ENCODE results near the gene DVL2. TPM values are rescaled to one million over a fixed set of nuclear protein-coding genes. Genes with fewer than 3 reads are reported as not detected.
"Not testable (repeated sequence)": the region's sequence is repeated elsewhere in the genome, so short reads cannot be mapped to it uniquely, and the experiment has no call there.

The DVL2 gene
- total RNA-seq, 1 donor from 2014 or later, result 73.5 TPM

- Mint-ChIP-seq H3K36me3 (ENCODE audit: low read depth) (peaks cover 5% of the 10 kb centered on the region), H3K9me3 (no peaks in the 10 kb centered on the region), H3K4me3 (no peak overlapping the region), H3K27me3 (ENCODE audit: insufficient read depth) (no peaks in the 10 kb centered on the region), H3K4me1 (ENCODE audit: low read depth) (peaks cover 8% of the 10 kb centered on the region), H3K27ac (no peak overlapping the region)
- intact Hi-C loops (cut with micrococcal nuclease), result no loop called here
- no peak for DNase-seq (ENCODE audit: low spot score)
These were observed 43.2 kb downstream of the DVL2 start for GRCh38 chr17:7191069-7191468.

- Mint-ChIP-seq H3K4me1 (ENCODE audit: low read depth) (peaks cover 8% of the 10 kb centered on the region), H3K36me3 (ENCODE audit: low read depth) (peaks cover 5% of the 10 kb centered on the region), H3K27me3 (ENCODE audit: insufficient read depth) (no peaks in the 10 kb centered on the region), H3K9me3 (no peaks in the 10 kb centered on the region), H3K27ac (no peak overlapping the region), H3K4me3 (no peak overlapping the region)
- intact Hi-C loops (cut with micrococcal nuclease), result no loop called here
- DNase-seq (ENCODE audit: low spot score), result no peak
These were observed 43.9 kb downstream of the DVL2 start for GRCh38 chr17:7190276-7190917.

GRCh38 chr17:7186241-7186640 is 48.1 kb downstream of the DVL2 start:
- no peaks in the 10 kb centered on the region for H3K36me3 Mint-ChIP-seq (ENCODE audit: low read depth)
- no peak overlapping the region for H3K4me3 Mint-ChIP-seq
- H3K4me1 Mint-ChIP-seq (ENCODE audit: low read depth), result peaks cover 8% of the 10 kb centered on the region
- intact Hi-C loops (cut with micrococcal nuclease), result no loop called here
- H3K9me3 Mint-ChIP-seq, result no peaks in the 10 kb centered on the region
- no peak overlapping the region for H3K27ac Mint-ChIP-seq
- DNase-seq (ENCODE audit: low spot score), result no peak
- no peaks in the 10 kb centered on the region for H3K27me3 Mint-ChIP-seq (ENCODE audit: insufficient read depth)

- intact Hi-C loops (cut with micrococcal nuclease), result no loop called here
- no peak overlapping the region for H3K27ac Mint-ChIP-seq
- H3K4me1 Mint-ChIP-seq (ENCODE audit: low read depth), result peaks cover 8% of the 10 kb centered on the region
These were observed 49.7 kb downstream of the DVL2 start for GRCh38 chr17:7184647-7185046.

DNA sequence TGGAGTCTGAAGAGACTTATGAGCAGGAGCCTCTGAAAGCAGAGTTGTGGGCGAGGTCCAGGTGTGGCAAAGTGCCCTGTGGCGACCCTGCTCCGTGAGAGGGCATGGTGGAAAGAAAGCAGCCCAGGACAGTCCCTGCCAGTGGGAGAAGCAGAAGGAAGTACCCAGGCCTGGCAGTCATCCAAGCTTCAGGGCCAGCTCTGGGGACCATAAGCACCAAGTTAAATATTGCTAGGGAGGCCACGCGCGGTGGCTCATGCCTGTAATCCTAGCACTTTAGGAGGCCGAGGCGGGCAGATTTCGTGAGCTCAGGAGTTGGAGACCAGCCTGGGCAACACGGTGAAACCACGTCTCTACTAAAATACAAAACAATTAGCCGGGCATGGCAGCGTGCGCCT is 50.2 kb downstream of the DVL2 start:
- intact Hi-C loops (cut with micrococcal nuclease), result no loop called here
- Mint-ChIP-seq H3K9me3 (no peaks in the 10 kb centered on the region), H3K36me3 (ENCODE audit: low read depth) (no peaks in the 10 kb centered on the region), H3K4me1 (ENCODE audit: low read depth) (peaks cover 8% of the 10 kb centered on the region), H3K27ac (no peak overlapping the region), H3K4me3 (no peak overlapping the region), H3K27me3 (ENCODE audit: insufficient read depth) (no peaks in the 10 kb centered on the region)
- DNase-seq (ENCODE audit: low spot score), result no peak

More at GRCh38 chr17:7184647-7185046, 49.7 kb downstream of the DVL2 start:
- Mint-ChIP-seq H3K36me3 (ENCODE audit: low read depth) (no peaks in the 10 kb centered on the region), H3K9me3 (no peaks in the 10 kb centered on the region), H3K27me3 (ENCODE audit: insufficient read depth) (no peaks in the 10 kb centered on the region), H3K4me3 (no peak overlapping the region)
- no peak for DNase-seq (ENCODE audit: low spot score)

DNA sequence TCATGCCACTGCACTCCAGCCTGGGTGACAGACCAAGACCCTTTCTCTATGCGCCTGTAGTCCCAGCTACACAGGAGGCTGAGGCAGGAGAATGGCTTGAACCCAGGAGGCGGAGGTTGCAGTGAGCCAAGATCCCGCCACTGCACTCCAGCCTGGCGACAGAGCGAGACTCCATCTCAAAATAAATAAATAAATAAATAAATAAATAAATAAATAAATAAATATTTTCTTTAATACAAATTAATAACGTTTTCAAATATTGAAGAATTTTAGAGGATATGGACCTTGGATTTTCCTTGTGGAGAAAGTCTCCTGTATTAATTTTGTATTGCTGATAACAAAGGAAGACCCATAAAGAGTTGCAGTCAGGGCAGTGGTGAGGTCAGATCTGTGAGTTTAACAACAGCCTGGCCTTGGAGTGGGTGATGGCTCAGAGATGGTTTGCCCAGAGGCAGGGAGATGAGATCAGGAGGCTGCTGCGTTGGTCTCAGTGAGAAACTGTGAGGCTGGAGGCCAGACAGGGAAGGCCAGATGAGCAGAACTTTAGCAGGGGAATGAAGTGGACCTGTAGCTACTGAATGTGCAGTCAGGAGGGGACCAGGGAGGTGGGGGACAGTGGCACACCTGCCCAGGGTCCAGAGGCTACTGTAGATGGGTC is 50.8 kb downstream of the DVL2 start:
- Mint-ChIP-seq H3K27ac (no peak overlapping the region), H3K9me3 (no peaks in the 10 kb centered on the region), H3K27me3 (ENCODE audit: insufficient read depth) (no peaks in the 10 kb centered on the region), H3K4me1 (ENCODE audit: low read depth) (peaks cover 8% of the 10 kb centered on the region), H3K4me3 (no peak overlapping the region), H3K36me3 (ENCODE audit: low read depth) (no peaks in the 10 kb centered on the region)
- intact Hi-C loops (cut with micrococcal nuclease), result no loop called here
- no peak for DNase-seq (ENCODE audit: low spot score)

DNA sequence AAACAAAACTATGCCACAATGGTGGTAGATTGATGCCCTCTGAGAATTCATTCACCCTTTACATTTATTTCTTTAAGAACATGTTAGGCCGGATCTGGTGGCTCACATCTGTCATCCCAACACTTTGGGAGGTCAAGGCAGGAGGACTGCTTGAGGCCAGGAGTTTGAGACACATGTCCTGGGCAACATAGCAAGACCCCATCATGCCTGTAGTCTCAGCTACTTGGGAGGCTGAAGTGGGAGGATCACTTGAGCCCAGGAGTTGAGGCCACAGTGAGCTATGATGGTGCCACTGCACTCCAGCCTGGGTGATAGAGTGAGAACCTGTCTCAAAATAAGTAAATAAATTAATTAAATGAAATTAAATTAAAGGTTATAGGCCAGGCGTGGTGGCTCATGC is 52.2 kb downstream of the DVL2 start:
- H3K9me3 Mint-ChIP-seq; H3K27ac Mint-ChIP-seq; H3K4me3 Mint-ChIP-seq; H3K27me3 Mint-ChIP-seq (ENCODE audit: insufficient read depth); DNase-seq (ENCODE audit: low spot score); intact Hi-C loops (cut with micrococcal nuclease); H3K36me3 Mint-ChIP-seq (ENCODE audit: low read depth): not testable (repeated sequence)
- peaks cover 18% of the 10 kb centered on the region for H3K4me1 Mint-ChIP-seq (ENCODE audit: low read depth)

- intact Hi-C loops (cut with micrococcal nuclease), result no loop called here
- H3K27ac Mint-ChIP-seq, result no peak within 1 kb of the TSS
- H3K9me3 Mint-ChIP-seq, result no peaks in the 10 kb centered on the region
- peak within 1 kb of the TSS; percentile 74 for H3K4me3 Mint-ChIP-seq
- peaks cover 8% of the 10 kb centered on the region for H3K27me3 Mint-ChIP-seq (ENCODE audit: insufficient read depth)
- H3K36me3 Mint-ChIP-seq (ENCODE audit: low read depth), result no peaks in the 10 kb centered on the region
- no peak for DNase-seq (ENCODE audit: low spot score)
- peaks cover 10% of the 10 kb centered on the region for H3K4me1 Mint-ChIP-seq (ENCODE audit: low read depth)
These were observed 54.7 kb downstream of the DVL2 start, which contains the start of gene ASGR1 for GRCh38 chr17:7179317-7180254. Gene ASGR1, minus strand, starts transcription at chr17:7179370. Its CDS starts 807 bp downstream, at chr17:7178563.

GRCh38 chr17:7178973-7179316 is 55.4 kb downstream of the DVL2 start:
- H3K9me3 Mint-ChIP-seq, result no peaks in the 10 kb centered on the region
- peaks cover 10% of the 10 kb centered on the region for H3K4me1 Mint-ChIP-seq (ENCODE audit: low read depth)
- H3K36me3 Mint-ChIP-seq (ENCODE audit: low read depth), result no peaks in the 10 kb centered on the region
- H3K27me3 Mint-ChIP-seq (ENCODE audit: insufficient read depth), result peaks cover 8% of the 10 kb centered on the region
- no peak overlapping the region for H3K27ac Mint-ChIP-seq
- no peak overlapping the region for H3K4me3 Mint-ChIP-seq
- DNase-seq (ENCODE audit: low spot score), result no peak
- intact Hi-C loops (cut with micrococcal nuclease), result no loop called here

GRCh38 chr17:7177954-7178477 is 56.3 kb downstream of the DVL2 start:
- no peaks in the 10 kb centered on the region for H3K9me3 Mint-ChIP-seq
- H3K4me3 Mint-ChIP-seq, result peak overlapping the region; percentile 74
- H3K36me3 Mint-ChIP-seq (ENCODE audit: low read depth), result no peaks in the 10 kb centered on the region
- peaks cover 10% of the 10 kb centered on the region for H3K4me1 Mint-ChIP-seq (ENCODE audit: low read depth)
- no peak overlapping the region for H3K27ac Mint-ChIP-seq
- intact Hi-C loops (cut with micrococcal nuclease), result loop anchor here (1.0 kb wide), 2 partner anchors 42 to 133 kb away; no protein-coding TSS in a partner anchor
- no peak for DNase-seq (ENCODE audit: low spot score)
- H3K27me3 Mint-ChIP-seq (ENCODE audit: insufficient read depth), result peaks cover 8% of the 10 kb centered on the region

GRCh38 chr17:7177191-7177953 is 56.9 kb downstream of the DVL2 start:
- Mint-ChIP-seq H3K36me3 (ENCODE audit: low read depth) (no peaks in the 10 kb centered on the region), H3K27me3 (ENCODE audit: insufficient read depth) (peaks cover 12% of the 10 kb centered on the region), H3K27ac (no peak overlapping the region), H3K9me3 (no peaks in the 10 kb centered on the region), H3K4me1 (ENCODE audit: low read depth) (peaks cover 10% of the 10 kb centered on the region), H3K4me3 (peak overlapping the region; percentile 74)
- peak; percentile 58 for DNase-seq (ENCODE audit: low spot score)
- intact Hi-C loops (cut with micrococcal nuclease), result loop anchor here (1.0 kb wide), 2 partner anchors 41 to 132 kb away; no protein-coding TSS in a partner anchor

DNA sequence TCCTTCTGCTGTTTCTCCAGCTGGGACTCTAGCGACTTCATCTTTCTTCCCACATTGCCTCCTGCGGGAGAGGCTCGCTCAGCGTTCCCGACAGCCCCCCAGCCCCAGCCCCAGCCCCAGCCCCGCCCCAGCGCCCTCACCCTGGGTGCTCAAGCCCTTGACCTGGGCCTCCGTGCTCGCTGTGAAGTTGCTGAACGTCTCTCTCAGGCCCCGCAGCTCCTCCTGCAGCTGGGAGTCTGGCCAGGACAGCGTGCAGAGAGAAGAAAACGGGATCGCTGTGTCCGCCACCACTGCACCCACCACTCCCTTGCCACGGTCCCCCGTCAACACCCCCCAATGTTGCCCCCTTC is 57.5 kb downstream of the DVL2 start:
- Mint-ChIP-seq H3K4me1 (ENCODE audit: low read depth) (peaks cover 10% of the 10 kb centered on the region), H3K36me3 (ENCODE audit: low read depth) (no peaks in the 10 kb centered on the region), H3K9me3 (no peaks in the 10 kb centered on the region), H3K27me3 (ENCODE audit: insufficient read depth) (peaks cover 12% of the 10 kb centered on the region), H3K4me3 (no peak overlapping the region), H3K27ac (no peak overlapping the region)
- intact Hi-C loops (cut with micrococcal nuclease), result loop anchor here (1.0 kb wide), 2 partner anchors 41 to 132 kb away; no protein-coding TSS in a partner anchor
- DNase-seq (ENCODE audit: low spot score), result no peak

Measured in activated T-helper 1 cell treated with anti-CD3 and anti-CD28 coated beads, Interleukin-12 subunit alpha, Interleukin-12 subunit beta, Interleukin-2, Interleukin-4 antibody, amounts not matched to agents 30 ng/mL and 10 ng/mL and 1 ng/mL, durations not matched to agents 14 hours and 24 hours and 36 hours (primary cell).